ENCODE measurements around the gene AFF3.

AFF3 gene

GRCh38 chr2:99898336-99899048 lies 243.9 kb downstream of the AFF3 start:
- DNase-seq = no peak
- Histone ChIP-seq H3K9me3 (no peaks in the 10 kb centered on the region), H3K36me3 (no peaks in the 10 kb centered on the region), H3K4me1 (no peaks in the 10 kb centered on the region), H3K27me3 (no peaks in the 10 kb centered on the region), H3K4me3 (ENCODE audit: low read depth, low read length) (no peak overlapping the region)
- TF ChIP-seq CTCF (IDR thresholded peaks at IDR 0.05; ENCODE audit: low read depth, low read length) = no peak

GRCh38 chr2:99891428-99891780 lies 251.0 kb downstream of the AFF3 start:
- Histone ChIP-seq H3K9me3 (no peaks in the 10 kb centered on the region), H3K27me3 (no peaks in the 10 kb centered on the region), H3K4me3 (ENCODE audit: low read depth, low read length) (no peak overlapping the region), H3K36me3 (no peaks in the 10 kb centered on the region), H3K4me1 (no peaks in the 10 kb centered on the region)
- DNase-seq = no peak
- TF ChIP-seq CTCF (IDR thresholded peaks at IDR 0.05; ENCODE audit: low read depth, low read length) = no peak

GRCh38 chr2:99890568-99891427 lies 251.6 kb downstream of the AFF3 start:
- no peak overlapping the region for H3K4me3 ChIP-seq (ENCODE audit: low read depth, low read length)
- H3K4me1 ChIP-seq = no peaks in the 10 kb centered on the region
- H3K9me3 ChIP-seq = no peaks in the 10 kb centered on the region
- DNase-seq = no peak
- no peaks in the 10 kb centered on the region for H3K36me3 ChIP-seq
- no peaks in the 10 kb centered on the region for H3K27me3 ChIP-seq
- TF ChIP-seq CTCF (IDR thresholded peaks at IDR 0.05; ENCODE audit: low read depth, low read length) = no peak

GRCh38 chr2:99888617-99889016 lies 253.8 kb downstream of the AFF3 start:
- H3K4me1 ChIP-seq = no peaks in the 10 kb centered on the region
- no peak overlapping the region for H3K4me3 ChIP-seq (ENCODE audit: low read depth, low read length)
- no peak for DNase-seq
- no peak for TF ChIP-seq CTCF (IDR thresholded peaks at IDR 0.05; ENCODE audit: low read depth, low read length)
- no peaks in the 10 kb centered on the region for H3K9me3 ChIP-seq
- H3K36me3 ChIP-seq = no peaks in the 10 kb centered on the region
- no peaks in the 10 kb centered on the region for H3K27me3 ChIP-seq

GRCh38 chr2:99886418-99886817 lies 256.0 kb downstream of the AFF3 start:
- Histone ChIP-seq H3K4me1 (no peaks in the 10 kb centered on the region), H3K9me3 (no peaks in the 10 kb centered on the region), H3K4me3 (ENCODE audit: low read depth, low read length) (no peak overlapping the region), H3K36me3 (no peaks in the 10 kb centered on the region), H3K27me3 (no peaks in the 10 kb centered on the region)
- no peak for DNase-seq
- no peak for TF ChIP-seq CTCF (IDR thresholded peaks at IDR 0.05; ENCODE audit: low read depth, low read length)

- no peak for TF ChIP-seq CTCF (IDR thresholded peaks at IDR 0.05; ENCODE audit: low read depth, low read length)
- no peaks in the 10 kb centered on the region for H3K9me3 ChIP-seq
- DNase-seq = no peak
- no peaks in the 10 kb centered on the region for H3K4me1 ChIP-seq
- H3K36me3 ChIP-seq = no peaks in the 10 kb centered on the region
- H3K27me3 ChIP-seq = no peaks in the 10 kb centered on the region
- H3K4me3 ChIP-seq (ENCODE audit: low read depth, low read length) = no peak overlapping the region
Measured at GRCh38 chr2:99883358-99883757, 259.0 kb downstream of the AFF3 start.
